Activated T-helper 2 cell treated with anti-CD3 and anti-CD28 coated beads, Interferon-gamma antibody, Interleukin-2, Interleukin-4, amounts not matched to agents 10 μg/mL and 5 μg/mL and 100 μg/mL, durations not matched to agents 14 hours and 24 hours and 36 hours (primary cell): ENCODE data around the gene MRGPRF. TPM values are rescaled to one million over a fixed set of nuclear protein-coding genes. Genes with fewer than 3 reads are reported as not detected.
A peak's percentile ranks its signal among the peaks of the same experiment; 100 is the strongest.

Source experiments
- DNase-seq: peaks from one replicate; pipeline ENCODE4 v3.0.0; 2021; ENCODE audit warnings: low spot score
- H3K27ac Mint-ChIP-seq: one replicate; pipeline ENCODE4 v1.8.0; 2021; ENCODE audit warnings: mixed read lengths
- H3K27me3 Mint-ChIP-seq: one replicate; pipeline ENCODE4 v1.8.0; 2021; ENCODE audit warnings: low read depth, mixed read lengths
- H3K36me3 Mint-ChIP-seq: one replicate; pipeline ENCODE4 v1.8.0; 2021; ENCODE audit warnings: low read depth, mixed read lengths
- H3K4me1 Mint-ChIP-seq: one replicate; pipeline ENCODE4 v1.8.0; 2021; ENCODE audit warnings: low read depth, mixed read lengths
- H3K4me3 Mint-ChIP-seq: one replicate; pipeline ENCODE4 v1.8.0; 2021; ENCODE audit warnings: low read depth, mild to moderate bottlenecking, moderate library complexity, mixed read lengths
- H3K9me3 Mint-ChIP-seq: one replicate; pipeline ENCODE4 v1.8.0; 2021; ENCODE audit warnings: mixed read lengths
- intact Hi-C: fragments of 100-400 bp; cut with micrococcal nuclease; formaldehyde crosslinking; loops from one replicate; pipeline ENCODE4 v1.15.1; 2023
- total RNA-seq: library from RNA; stranded (reverse); gene quantifications from 2 replicates; pipeline ENCODE4 v1.2.3, GENCODE V29; 2022

Gene MRGPRF
- total RNA-seq, 1 donor from 2014 or later = not detected

- Mint-ChIP-seq H3K27me3 (no peaks in the 10 kb centered on the region), H3K9me3 (no peaks in the 10 kb centered on the region), H3K36me3 (no peaks in the 10 kb centered on the region), H3K4me3 (no peak overlapping the region), H3K27ac (no peak overlapping the region), H3K4me1 (no peaks in the 10 kb centered on the region)
- intact Hi-C loops = no loop called here
- DNase-seq = no peak
Observed at GRCh38 chr11:69027704-69028372, 14.8 kb upstream of the MRGPRF start.

- H3K36me3 Mint-ChIP-seq = no peaks in the 10 kb centered on the region
- no peak overlapping the region for H3K27ac Mint-ChIP-seq
- intact Hi-C loops = no loop called here
- no peak overlapping the region for H3K4me3 Mint-ChIP-seq
- DNase-seq = no peak
- no peaks in the 10 kb centered on the region for H3K27me3 Mint-ChIP-seq
- no peaks in the 10 kb centered on the region for H3K9me3 Mint-ChIP-seq
- H3K4me1 Mint-ChIP-seq = no peaks in the 10 kb centered on the region
Observed at GRCh38 chr11:69024509-69024908, 11.5 kb upstream of the MRGPRF start.

GRCh38 chr11:69022260-69022659, 9.2 kb upstream of the MRGPRF start:
- DNase-seq = no peak
- Mint-ChIP-seq H3K9me3 (no peaks in the 10 kb centered on the region), H3K4me1 (no peaks in the 10 kb centered on the region), H3K36me3 (no peaks in the 10 kb centered on the region), H3K4me3 (no peak overlapping the region), H3K27me3 (no peaks in the 10 kb centered on the region), H3K27ac (no peak overlapping the region)
- intact Hi-C loops = no loop called here

GRCh38 chr11:69018924-69019323, 5.9 kb upstream of the MRGPRF start:
- no peak for DNase-seq
- peaks cover 10% of the 10 kb centered on the region for H3K27me3 Mint-ChIP-seq
- H3K36me3 Mint-ChIP-seq = no peaks in the 10 kb centered on the region
- H3K4me1 Mint-ChIP-seq = no peaks in the 10 kb centered on the region
- no peak overlapping the region for H3K27ac Mint-ChIP-seq
- intact Hi-C loops = no loop called here
- H3K9me3 Mint-ChIP-seq = no peaks in the 10 kb centered on the region
- no peak overlapping the region for H3K4me3 Mint-ChIP-seq

- Mint-ChIP-seq H3K9me3 (no peaks in the 10 kb centered on the region), H3K4me3 (no peak overlapping the region), H3K27me3 (peaks cover 10% of the 10 kb centered on the region), H3K27ac (no peak overlapping the region), H3K4me1 (no peaks in the 10 kb centered on the region), H3K36me3 (no peaks in the 10 kb centered on the region)
- intact Hi-C loops = no loop called here
- no peak for DNase-seq
Observed at GRCh38 chr11:69017951-69018350, 4.9 kb upstream of the MRGPRF start.

- H3K9me3 Mint-ChIP-seq = no peaks in the 10 kb centered on the region
- no peak overlapping the region for H3K4me3 Mint-ChIP-seq
- peaks cover 25% of the 10 kb centered on the region for H3K27me3 Mint-ChIP-seq
- no peaks in the 10 kb centered on the region for H3K36me3 Mint-ChIP-seq
- intact Hi-C loops = no loop called here
- no peak for DNase-seq
- H3K4me1 Mint-ChIP-seq = no peaks in the 10 kb centered on the region
- H3K27ac Mint-ChIP-seq = no peak overlapping the region
Observed at GRCh38 chr11:69014898-69015549, 2.0 kb upstream of the MRGPRF start.

GRCh38 chr11:69014084-69014851, 1.2 kb upstream of the MRGPRF start:
- no peak overlapping the region for H3K4me3 Mint-ChIP-seq
- no peak for DNase-seq
- H3K27ac Mint-ChIP-seq = no peak overlapping the region
- peaks cover 25% of the 10 kb centered on the region for H3K27me3 Mint-ChIP-seq
- no peaks in the 10 kb centered on the region for H3K4me1 Mint-ChIP-seq
- H3K36me3 Mint-ChIP-seq = no peaks in the 10 kb centered on the region
- no peaks in the 10 kb centered on the region for H3K9me3 Mint-ChIP-seq
- intact Hi-C loops = no loop called here

GRCh38 chr11:69012092-69013008, 696 bp downstream of the MRGPRF start:
- Mint-ChIP-seq H3K4me1 (no peaks in the 10 kb centered on the region), H3K36me3 (no peaks in the 10 kb centered on the region), H3K27me3 (peaks cover 26% of the 10 kb centered on the region), H3K9me3 (no peaks in the 10 kb centered on the region), H3K27ac (no peak overlapping the region), H3K4me3 (no peak overlapping the region)
- DNase-seq = no peak
- intact Hi-C loops = no loop called here

- H3K4me3 Mint-ChIP-seq = no peak overlapping the region
- DNase-seq = no peak
- H3K36me3 Mint-ChIP-seq = no peaks in the 10 kb centered on the region
- peaks cover 27% of the 10 kb centered on the region for H3K27me3 Mint-ChIP-seq
- H3K9me3 Mint-ChIP-seq = no peaks in the 10 kb centered on the region
- no peak overlapping the region for H3K27ac Mint-ChIP-seq
- intact Hi-C loops = no loop called here
- H3K4me1 Mint-ChIP-seq = no peaks in the 10 kb centered on the region
Observed at GRCh38 chr11:69011624-69012091, 1.4 kb downstream of the MRGPRF start.

GRCh38 chr11:69010964-69011623, 2.0 kb downstream of the MRGPRF start:
- H3K36me3 Mint-ChIP-seq = no peaks in the 10 kb centered on the region
- no peak overlapping the region for H3K27ac Mint-ChIP-seq
- intact Hi-C loops = no loop called here
- H3K4me1 Mint-ChIP-seq = no peaks in the 10 kb centered on the region
- no peak overlapping the region for H3K4me3 Mint-ChIP-seq
- DNase-seq = peak; percentile 39
- H3K9me3 Mint-ChIP-seq = no peaks in the 10 kb centered on the region
- H3K27me3 Mint-ChIP-seq = peaks cover 27% of the 10 kb centered on the region

- no peaks in the 10 kb centered on the region for H3K4me1 Mint-ChIP-seq
- H3K36me3 Mint-ChIP-seq = no peaks in the 10 kb centered on the region
- H3K4me3 Mint-ChIP-seq = no peak overlapping the region
- no peak overlapping the region for H3K27ac Mint-ChIP-seq
- H3K27me3 Mint-ChIP-seq = peaks cover 27% of the 10 kb centered on the region
- intact Hi-C loops = no loop called here
- H3K9me3 Mint-ChIP-seq = no peaks in the 10 kb centered on the region
- no peak for DNase-seq
Observed at GRCh38 chr11:69010361-69010891, 2.6 kb downstream of the MRGPRF start.
